Measurements from ENCODE around the gene MMP12.
"Not testable (repeated sequence)": the region's sequence is repeated elsewhere in the genome, so short reads cannot be mapped to it uniquely, and the experiment has no call there.

The MMP12 gene

GRCh38 chr11:102911758-102912481 lies 37.1 kb upstream of the MMP12 start:
- no peak for TF ChIP-seq CTCF (IDR thresholded peaks at IDR 0.05)
- no peak overlapping the region for H3K4me3 ChIP-seq
- no peak overlapping the region for H3K27ac ChIP-seq
- DNase-seq (ENCODE audit: low spot score), result no peak

- H3K4me3 ChIP-seq; H3K27ac ChIP-seq; DNase-seq (ENCODE audit: low spot score): not testable (repeated sequence)
Observed at GRCh38 chr11:102905848-102906247, 31.1 kb upstream of the MMP12 start.

- not testable (repeated sequence) for H3K27ac ChIP-seq; H3K4me3 ChIP-seq; DNase-seq (ENCODE audit: low spot score)
Observed at GRCh38 chr11:102903895-102904294, 29.1 kb upstream of the MMP12 start.

GRCh38 chr11:102900346-102900745 lies 25.6 kb upstream of the MMP12 start:
- no peak for DNase-seq (ENCODE audit: low spot score)
- Histone ChIP-seq H3K4me3 (no peak overlapping the region), H3K27ac (no peak overlapping the region)
- no peak for TF ChIP-seq CTCF (IDR thresholded peaks at IDR 0.05)

GRCh38 chr11:102891736-102892135 lies 17.0 kb upstream of the MMP12 start:
- no peak overlapping the region for H3K4me3 ChIP-seq
- no peak for TF ChIP-seq CTCF (IDR thresholded peaks at IDR 0.05)
- no peak overlapping the region for H3K27ac ChIP-seq
- no peak for DNase-seq (ENCODE audit: low spot score)

GRCh38 chr11:102886999-102887398 lies 12.2 kb upstream of the MMP12 start:
- Histone ChIP-seq H3K4me3 (no peak overlapping the region), H3K27ac (no peak overlapping the region)
- TF ChIP-seq CTCF (IDR thresholded peaks at IDR 0.05), result no peak
- DNase-seq (ENCODE audit: low spot score), result no peak

- Histone ChIP-seq H3K4me3 (no peak overlapping the region), H3K27ac (no peak overlapping the region)
- no peak for TF ChIP-seq CTCF (IDR thresholded peaks at IDR 0.05)
- no peak for DNase-seq (ENCODE audit: low spot score)
Observed at GRCh38 chr11:102883141-102883540, 8.4 kb upstream of the MMP12 start.

GRCh38 chr11:102882389-102883024 lies 7.7 kb upstream of the MMP12 start:
- Histone ChIP-seq H3K27ac (no peak overlapping the region), H3K4me3 (no peak overlapping the region)
- no peak for TF ChIP-seq CTCF (IDR thresholded peaks at IDR 0.05)
- no peak for DNase-seq (ENCODE audit: low spot score)

Data from coronary artery (tissue), 2 donors.